Ovary (tissue), 9 donors: ENCODE data around the gene UBE2J1. TPM values are rescaled to one million over a fixed set of nuclear protein-coding genes. Genes with fewer than 3 reads are reported as not detected.
"Not testable (repeated sequence)": the region's sequence is repeated elsewhere in the genome, so short reads cannot be mapped to it uniquely, and the experiment has no call there.

Source experiments
- DNase-seq, 5 donors: peaks; one replicate each; pipeline ENCODE4 v3.0.0-alpha.2; 2019 to 2020
- H3K27ac ChIP-seq, 2 donors: fragments of 200-600 bp; one replicate each; pipeline versions ENCODE4 v1.5.1 to v1.8.0; 2019 to 2022
- H3K27me3 ChIP-seq: fragments of 200-600 bp; one replicate; pipeline ENCODE4 v1.8.0; 2022
- H3K36me3 ChIP-seq: fragments of 200-600 bp; sonication (generic); one replicate; pipeline ENCODE4 v1.5.1; 2019
- H3K4me1 ChIP-seq: one replicate; pipeline ENCODE4 v1.8.1; 2013; ENCODE audit warnings: mild to moderate bottlenecking, moderate library complexity; ENCODE audit not compliant: insufficient read depth
- H3K4me3 ChIP-seq: fragments of 200-600 bp; sonication (generic); one replicate; pipeline ENCODE4 v1.5.1; 2017
- H3K9me3 ChIP-seq, 2 donors: fragments of 200-600 bp in 1 of 2; sonication (generic) in 1 of 2; one replicate each; pipeline versions ENCODE4 v1.5.1 to v1.8.1; 2013 to 2019; ENCODE audit warnings: mild to moderate bottlenecking in 1 of 2, moderate library complexity in 1 of 2
- CTCF ChIP-seq, 3 donors: fragments of 450-650 bp in 2 of 3; fragments of 200-600 bp in 1 of 3; IDR thresholded peaks; one replicate each; pipeline versions ENCODE4 v1.5.1 to v1.8.0; 2016 to 2022; ENCODE audit warnings: antibody characterized with exemption in 3 of 3, mild to moderate bottlenecking in 1 of 3
- EP300 ChIP-seq: sonication (generic); formaldehyde crosslinking; IDR thresholded peaks from one replicate; pipeline ENCODE4 v1.6.1; 2017; ENCODE audit warnings: antibody characterized with exemption
- POLR2A ChIP-seq: fragments of 450-650 bp; IDR thresholded peaks from one replicate; pipeline ENCODE4 v1.6.1; 2017; ENCODE audit warnings: antibody characterized with exemption, mild to moderate bottlenecking, moderate library complexity
- WGBS, 3 donors: extraction: QIAGEN DNeasy Blood & Tissue Kit in 1 of 3; methylation state at CpG; one replicate each; pipeline versions ENCODE4 v1.1.5 to v1.1.7; 2013 to 2017; 5-methylcytosine and 5-hydroxymethylcytosine counted together
- intact Hi-C, 4 donors: fragments of 100-400 bp; cut with DNase I; formaldehyde crosslinking; loops; one replicate each; pipeline versions ENCODE4 v1.11.0 to v1.15.1; 2022 to 2023
- polyA plus RNA-seq, 2 donors: library from polyadenylated mRNA; stranded (reverse); fragments of 200-250 nt in 1 of 2; fragments of 350-450 nt in 1 of 2; fragmentation: Illumina TruSeq in 1 of 2; extraction: RNeasy Lipid Tissue Mini Kit (QIAGEN cat#74804) in 1 of 2; gene quantifications; one replicate each; pipeline ENCODE4 v1.2.3, GENCODE V29; 2013 to 2014
- total RNA-seq, 7 donors: library from RNA; depleted of rRNA in 2 of 7; stranded (reverse); fragments of >200 nt in 2 of 7; fragmentation: NEBNext Ultra II Directional in 3 of 7; extraction: Animal tissue kit (Norgen Biotek cat#: 25700) in 3 of 7; gene quantifications; one replicate each; pipeline versions ENCODE4 v1.1.0 to v1.2.4, GENCODE V29; 2016 to 2023
- donor health status: DM: no; HTN: no; CAD: no; lungs with moderate emphysema.
- donor health status: DM: no; HTN: no; CAD: no.
- donor health status: Bipolar disorder and iron deficiency.
- donor health status: DM: yes; HTN: yes; CAD: no.
- donor health status: DM: no; HTN: no; CAD: no.
- donor health status: DM: yes; HTN: yes; CAD: no.

UBE2J1 gene
- total and polyA plus RNA-seq, 9 donors: 21.6 to 48.6 (median 35.8) TPM

DNA sequence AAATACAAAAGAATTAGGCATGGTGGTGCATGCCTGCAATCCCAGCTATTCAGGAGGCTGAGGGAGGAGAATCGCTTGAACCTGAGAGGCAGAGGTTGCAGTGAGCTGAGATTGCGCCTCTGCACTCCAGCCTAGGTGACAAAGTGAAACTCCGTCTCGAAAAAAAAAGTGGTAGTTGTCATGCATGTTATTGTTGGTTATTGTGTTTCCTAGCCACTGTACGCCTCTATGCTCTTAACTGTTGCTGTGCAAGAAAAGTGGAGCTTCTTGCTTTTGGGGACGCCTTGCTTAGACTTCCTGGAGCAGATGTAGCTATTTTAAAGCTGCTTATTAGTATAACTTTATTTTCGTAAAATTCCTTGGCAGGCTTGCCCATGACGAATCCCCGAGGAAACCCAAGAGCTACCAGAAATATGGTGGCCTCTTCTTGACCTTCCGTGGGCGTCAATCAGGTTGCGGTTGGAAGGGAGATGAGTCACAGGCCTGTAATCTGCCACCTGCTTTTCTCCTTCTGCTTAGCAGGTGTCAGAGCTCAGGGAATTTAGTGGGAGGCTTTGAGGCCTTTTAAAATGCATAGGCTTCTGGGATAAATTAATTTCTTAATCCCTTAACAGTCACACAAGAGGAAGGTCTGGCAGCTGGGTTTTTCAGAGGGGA is 54.7 kb downstream of the UBE2J1 start:
- Histone ChIP-seq H3K36me3 (no peaks in the 10 kb centered on the region), H3K27me3 (no peaks in the 10 kb centered on the region), H3K4me3 (no peak overlapping the region), H3K27ac (no peak overlapping the region), H3K4me1 (no peaks in the 10 kb centered on the region), H3K9me3 (no peaks in the 10 kb centered on the region)
- 25 to 27% (median 25%) methylated on average over 12 of the region's 12 CpGs for WGBS, 3 donors
- TF ChIP-seq POLR2A (no peak), CTCF (IDR thresholded peaks at IDR 0.05) (no peak), EP300 (no peak)
- DNase-seq: peak in 3 of 5 donors; percentile 30 to 35 (median 35)
- intact Hi-C loops: no loop called here

DNA sequence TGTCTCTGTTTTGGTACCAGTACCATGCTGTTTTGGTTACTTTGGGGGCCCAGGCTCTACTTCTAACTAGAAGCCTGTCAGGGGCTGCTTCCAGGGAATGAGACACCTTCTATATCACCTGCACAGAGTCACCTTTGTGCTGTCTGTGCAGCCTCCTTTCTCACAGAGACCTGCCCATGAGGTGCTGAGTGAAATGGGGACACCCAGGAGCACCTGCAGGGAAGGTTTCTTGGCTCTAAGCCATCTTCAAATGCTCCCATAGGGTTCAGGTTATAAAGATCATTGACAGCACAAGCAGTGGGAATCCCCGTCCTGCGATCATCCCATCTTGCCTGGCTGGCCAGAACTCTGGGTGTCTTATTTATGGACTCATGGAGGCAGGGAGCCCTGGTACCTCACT is 56.5 kb downstream of the UBE2J1 start:
- no peaks in the 10 kb centered on the region for H3K9me3 ChIP-seq
- no peaks in the 10 kb centered on the region for H3K36me3 ChIP-seq
- 98 to 100% (median 100%) methylated on average over 2 of the region's 2 CpGs for WGBS, 3 donors
- H3K27me3 ChIP-seq: no peaks in the 10 kb centered on the region
- no peak overlapping the region for H3K4me3 ChIP-seq
- no peak overlapping the region for H3K27ac ChIP-seq
- DNase-seq: no peak
- H3K4me1 ChIP-seq: no peaks in the 10 kb centered on the region
- TF ChIP-seq EP300 (no peak), POLR2A (no peak), CTCF (IDR thresholded peaks at IDR 0.05) (no peak)
- intact Hi-C loops: no loop called here

GRCh38 chr6:89295116-89295515 is 57.4 kb downstream of the UBE2J1 start:
- H3K4me1 ChIP-seq, H3K4me3 ChIP-seq, H3K27me3 ChIP-seq, DNase-seq, H3K9me3 ChIP-seq, intact Hi-C loops, H3K36me3 ChIP-seq, H3K27ac ChIP-seq: not testable (repeated sequence)
- WGBS, 3 donors: 86 to 100% (median 95%) methylated on average over 1 of the region's 1 CpG

GRCh38 chr6:89291256-89291819 is 61.2 kb downstream of the UBE2J1 start:
- DNase-seq: no peak
- WGBS, 3 donors: 85 to 89% (median 87%) methylated on average over 11 of the region's 11 CpGs
- Histone ChIP-seq H3K27me3 (no peaks in the 10 kb centered on the region), H3K4me1 (no peaks in the 10 kb centered on the region), H3K36me3 (no peaks in the 10 kb centered on the region), H3K27ac (no peak overlapping the region), H3K9me3 (no peaks in the 10 kb centered on the region), H3K4me3 (no peak overlapping the region)
- intact Hi-C loops: no loop called here
- TF ChIP-seq EP300 (no peak), CTCF (IDR thresholded peaks at IDR 0.05) (no peak), POLR2A (no peak)

DNA sequence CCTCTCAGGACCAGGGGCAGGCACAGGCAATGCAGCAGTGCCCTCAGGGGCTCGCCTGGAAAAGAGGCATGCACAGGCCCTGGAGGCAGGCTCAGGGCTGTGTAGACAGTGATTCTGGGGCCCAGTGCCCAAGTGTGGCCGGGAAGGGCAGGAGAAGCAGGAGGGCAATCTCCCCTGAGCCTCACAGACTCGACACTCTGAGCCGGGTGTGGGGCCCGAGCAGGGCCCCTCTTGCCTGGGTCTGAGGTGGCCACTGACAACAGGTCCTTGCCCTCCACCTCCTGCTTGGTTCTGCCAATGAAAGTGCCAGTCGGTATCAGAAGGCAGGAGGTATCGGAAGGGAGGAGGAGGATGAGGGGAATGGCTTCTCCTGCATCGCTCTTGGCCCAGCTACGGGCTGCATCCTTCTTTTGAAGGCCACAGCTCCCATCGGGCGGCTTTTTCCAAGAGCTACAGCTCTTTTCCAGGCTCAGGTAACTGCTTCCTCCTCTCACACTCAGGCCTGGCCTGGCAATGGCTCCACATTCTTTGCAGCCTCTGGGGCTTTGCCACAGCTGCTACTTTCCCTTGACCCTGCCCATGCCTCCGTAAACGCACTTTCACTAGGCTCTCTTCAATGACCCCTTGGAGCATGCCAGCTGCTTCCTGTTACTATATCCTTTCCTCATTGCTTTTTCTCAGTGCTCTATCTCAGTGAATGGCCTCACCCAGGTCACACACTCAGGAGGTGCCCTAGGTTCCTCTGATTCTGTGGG is 61.9 kb downstream of the UBE2J1 start:
- 82 to 88% (median 86%) methylated on average over 13 of the region's 13 CpGs for WGBS, 3 donors
- DNase-seq: no peak
- no peaks in the 10 kb centered on the region for H3K36me3 ChIP-seq

More for the DNA sequence above, 61.9 kb downstream of the UBE2J1 start:
- Histone ChIP-seq H3K9me3 (no peaks in the 10 kb centered on the region), H3K27me3 (no peaks in the 10 kb centered on the region), H3K4me1 (no peaks in the 10 kb centered on the region), H3K27ac (no peak overlapping the region), H3K4me3 (no peak overlapping the region)
- intact Hi-C loops: no loop called here
- no peak for TF ChIP-seq CTCF (IDR thresholded peaks at IDR 0.05)
- no peak for TF ChIP-seq POLR2A
- TF ChIP-seq EP300: no peak
